ENCODE data around the gene TAPBP.
A peak's percentile ranks its signal among the peaks of the same experiment; 100 is the strongest.
"Not testable (repeated sequence)": the region's sequence is repeated elsewhere in the genome, so short reads cannot be mapped to it uniquely, and the experiment has no call there.

The TAPBP gene

DNA sequence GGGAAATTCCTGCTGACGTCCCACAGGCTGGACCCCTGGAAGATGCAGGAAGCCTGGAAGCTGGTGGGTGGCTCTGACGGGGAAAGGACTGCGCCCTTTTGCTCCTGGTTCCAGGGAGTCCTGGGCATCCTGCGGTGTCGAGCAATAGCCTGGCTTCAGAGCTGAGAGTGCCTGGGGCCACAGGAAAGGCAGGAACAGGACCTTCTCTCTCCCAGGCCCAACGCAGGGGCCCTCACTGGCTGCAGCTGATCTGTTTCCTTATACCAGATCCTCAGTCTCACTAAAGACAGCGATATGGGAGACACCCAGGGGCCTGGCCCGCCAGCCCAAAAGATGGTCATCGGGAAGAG lies 35.5 kb downstream of the TAPBP start:
- Histone ChIP-seq H3K27ac (ENCODE audit: low read depth, low read length) (no peak overlapping the region), H3K36me3 (ENCODE audit: control insufficient read depth in 1 of 2, insufficient read depth in 2 of 2, low read length in 2 of 2) (peaks cover 36 to 59% of the 10 kb centered on the region in 2 donors), H3K4me3 (ENCODE audit: low read depth in 1 of 2, low read length in 2 of 2) (no peak overlapping the region), H3K27me3 (ENCODE audit: control insufficient read depth in 1 of 2, insufficient read depth in 2 of 2, low read length in 2 of 2) (no peaks in the 10 kb centered on the region), H3K4me1 (ENCODE audit: control insufficient read depth in 1 of 2, insufficient read depth in 2 of 2, low read length in 2 of 2) (peaks cover 36 to 46% of the 10 kb centered on the region in 2 donors), H3K9ac (ENCODE audit: low read depth in 1 of 2, low read length in 2 of 2) (no peak overlapping the region), H3K9me3 (ENCODE audit: control insufficient read depth in 1 of 2, low read length in 2 of 2) (no peaks in the 10 kb centered on the region)

DNA sequence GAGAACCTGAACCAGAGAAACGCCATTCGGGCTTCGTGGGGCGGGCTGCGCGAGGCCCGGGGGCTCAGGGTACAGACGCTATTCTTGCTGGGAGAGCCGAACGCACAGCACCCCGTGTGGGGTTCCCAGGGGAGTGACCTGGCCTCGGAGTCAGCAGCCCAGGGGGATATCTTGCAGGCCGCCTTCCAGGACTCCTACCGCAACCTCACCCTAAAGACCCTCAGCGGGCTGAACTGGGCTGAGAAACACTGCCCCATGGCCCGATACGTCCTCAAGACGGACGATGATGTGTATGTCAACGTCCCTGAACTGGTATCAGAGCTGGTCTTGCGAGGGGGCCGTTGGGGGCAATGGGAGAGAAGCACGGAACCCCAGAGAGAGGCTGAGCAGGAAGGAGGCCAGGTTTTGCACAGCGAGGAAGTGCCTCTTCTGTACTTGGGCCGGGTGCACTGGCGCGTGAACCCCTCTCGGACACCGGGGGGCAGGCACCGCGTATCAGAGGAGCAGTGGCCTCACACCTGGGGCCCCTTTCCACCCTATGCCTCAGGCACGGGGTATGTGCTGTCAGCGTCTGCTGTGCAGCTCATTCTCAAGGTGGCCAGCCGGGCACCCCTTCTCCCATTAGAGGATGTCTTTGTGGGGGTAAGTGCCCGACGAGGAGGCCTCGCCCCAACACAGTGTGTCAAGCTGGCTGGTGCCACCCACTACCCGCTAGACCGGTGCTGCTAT lies 36.1 kb downstream of the TAPBP start:
- peak overlapping the region; percentile 85 for H3K27ac ChIP-seq (ENCODE audit: low read depth, low read length)
- H3K9me3 ChIP-seq (ENCODE audit: control insufficient read depth in 1 of 2, low read length in 2 of 2) = no peaks in the 10 kb centered on the region
- peaks cover 36 to 58% of the 10 kb centered on the region in 2 donors for H3K36me3 ChIP-seq (ENCODE audit: control insufficient read depth in 1 of 2, insufficient read depth in 2 of 2, low read length in 2 of 2)
- peaks cover 41 to 51% of the 10 kb centered on the region in 2 donors for H3K4me1 ChIP-seq (ENCODE audit: control insufficient read depth in 1 of 2, insufficient read depth in 2 of 2, low read length in 2 of 2)
- H3K9ac ChIP-seq (ENCODE audit: low read depth in 1 of 2, low read length in 2 of 2) = peak overlapping the region; percentile 75 to 86
- H3K4me3 ChIP-seq (ENCODE audit: low read depth in 1 of 2, low read length in 2 of 2) = peak overlapping the region; percentile 80 to 85
- H3K27me3 ChIP-seq (ENCODE audit: control insufficient read depth in 1 of 2, insufficient read depth in 2 of 2, low read length in 2 of 2) = no peaks in the 10 kb centered on the region

DNA sequence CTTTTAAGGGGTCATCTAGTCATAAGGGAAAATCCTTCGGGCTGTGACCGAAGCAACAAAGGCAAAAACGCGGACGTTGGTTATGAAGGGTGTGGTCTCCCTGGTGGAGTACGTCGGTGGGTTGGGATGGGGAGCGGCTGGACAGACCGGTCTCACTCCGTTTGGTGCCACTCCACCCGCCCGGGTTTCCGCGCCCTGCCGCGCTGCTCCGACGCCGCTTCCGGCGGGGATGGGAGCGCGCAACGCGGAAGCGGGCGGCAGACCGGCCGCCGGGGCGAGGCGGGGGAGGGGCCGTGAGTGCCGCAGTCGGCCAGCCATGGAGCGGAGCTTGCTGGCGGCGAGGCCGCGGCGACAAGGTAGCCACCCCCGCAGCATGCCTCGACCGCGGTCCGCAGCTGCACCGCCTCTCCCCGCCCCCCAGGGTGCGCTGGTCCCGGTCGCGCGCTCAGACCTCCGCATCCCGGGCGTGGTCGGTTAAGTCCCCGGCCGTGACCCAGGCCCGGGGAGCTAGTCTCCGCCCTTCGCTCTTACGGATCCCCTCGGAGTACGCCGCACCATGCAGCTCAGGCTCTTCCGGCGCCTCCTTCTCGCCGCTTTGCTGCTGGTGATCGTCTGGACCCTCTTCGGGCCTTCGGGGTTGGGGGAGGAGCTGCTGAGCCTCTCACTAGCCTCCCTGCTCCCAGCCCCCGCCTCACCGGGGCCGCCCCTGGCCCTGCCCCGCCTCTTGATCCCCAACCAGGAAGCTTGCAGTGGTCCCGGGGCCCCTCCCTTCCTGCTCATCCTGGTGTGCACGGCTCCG lies 36.8 kb downstream of the TAPBP start, which contains the start of gene B3GALT4:
B3GALT4 (plus strand) TSS at position 260 of the 799 bp plus-strand sequence; CDS start at position 557, 297 bp downstream.
- Histone ChIP-seq H3K4me1 (ENCODE audit: control insufficient read depth in 1 of 2, insufficient read depth in 2 of 2, low read length in 2 of 2) (peaks cover 45 to 57% of the 10 kb centered on the region in 2 donors), H3K36me3 (ENCODE audit: control insufficient read depth in 1 of 2, insufficient read depth in 2 of 2, low read length in 2 of 2) (peaks cover 36 to 58% of the 10 kb centered on the region in 2 donors), H3K9me3 (ENCODE audit: control insufficient read depth in 1 of 2, low read length in 2 of 2) (no peaks in the 10 kb centered on the region), H3K27me3 (ENCODE audit: control insufficient read depth in 1 of 2, insufficient read depth in 2 of 2, low read length in 2 of 2) (no peaks in the 10 kb centered on the region), H3K27ac (ENCODE audit: low read depth, low read length) (peak within 1 kb of the TSS; percentile 85), H3K9ac (ENCODE audit: low read depth in 1 of 2, low read length in 2 of 2) (peak within 1 kb of the TSS; percentile 75 to 86), H3K4me3 (ENCODE audit: low read depth in 1 of 2, low read length in 2 of 2) (peak within 1 kb of the TSS; percentile 80 to 85)

DNA sequence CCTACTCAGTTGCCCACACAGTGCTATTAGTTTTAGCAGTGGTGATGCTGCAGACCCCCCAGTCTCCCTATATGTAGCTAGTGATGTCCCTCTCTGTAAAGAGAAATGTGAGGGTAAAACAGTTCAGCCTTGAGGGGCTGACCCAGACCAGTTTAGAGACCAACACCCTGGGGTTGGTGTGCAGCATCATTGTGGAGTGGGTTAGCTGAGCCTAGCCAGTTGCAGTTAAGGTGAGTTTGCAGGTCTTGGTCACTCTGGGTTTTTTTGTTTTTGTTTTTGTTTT lies 37.4 kb downstream of the TAPBP start:
- H3K9ac ChIP-seq (ENCODE audit: low read depth in 1 of 2, low read length in 2 of 2) = peak overlapping the region; percentile 75 to 86
- peaks cover 45 to 57% of the 10 kb centered on the region in 2 donors for H3K4me1 ChIP-seq (ENCODE audit: control insufficient read depth in 1 of 2, insufficient read depth in 2 of 2, low read length in 2 of 2)
- H3K36me3 ChIP-seq (ENCODE audit: control insufficient read depth in 1 of 2, insufficient read depth in 2 of 2, low read length in 2 of 2) = peaks cover 33 to 53% of the 10 kb centered on the region in 2 donors
- peak overlapping the region; percentile 80 to 85 for H3K4me3 ChIP-seq (ENCODE audit: low read depth in 1 of 2, low read length in 2 of 2)
- H3K27ac ChIP-seq (ENCODE audit: low read depth, low read length) = peak overlapping the region; percentile 80
- no peaks in the 10 kb centered on the region for H3K27me3 ChIP-seq (ENCODE audit: control insufficient read depth in 1 of 2, insufficient read depth in 2 of 2, low read length in 2 of 2)
- no peaks in the 10 kb centered on the region for H3K9me3 ChIP-seq (ENCODE audit: control insufficient read depth in 1 of 2, low read length in 2 of 2)

DNA sequence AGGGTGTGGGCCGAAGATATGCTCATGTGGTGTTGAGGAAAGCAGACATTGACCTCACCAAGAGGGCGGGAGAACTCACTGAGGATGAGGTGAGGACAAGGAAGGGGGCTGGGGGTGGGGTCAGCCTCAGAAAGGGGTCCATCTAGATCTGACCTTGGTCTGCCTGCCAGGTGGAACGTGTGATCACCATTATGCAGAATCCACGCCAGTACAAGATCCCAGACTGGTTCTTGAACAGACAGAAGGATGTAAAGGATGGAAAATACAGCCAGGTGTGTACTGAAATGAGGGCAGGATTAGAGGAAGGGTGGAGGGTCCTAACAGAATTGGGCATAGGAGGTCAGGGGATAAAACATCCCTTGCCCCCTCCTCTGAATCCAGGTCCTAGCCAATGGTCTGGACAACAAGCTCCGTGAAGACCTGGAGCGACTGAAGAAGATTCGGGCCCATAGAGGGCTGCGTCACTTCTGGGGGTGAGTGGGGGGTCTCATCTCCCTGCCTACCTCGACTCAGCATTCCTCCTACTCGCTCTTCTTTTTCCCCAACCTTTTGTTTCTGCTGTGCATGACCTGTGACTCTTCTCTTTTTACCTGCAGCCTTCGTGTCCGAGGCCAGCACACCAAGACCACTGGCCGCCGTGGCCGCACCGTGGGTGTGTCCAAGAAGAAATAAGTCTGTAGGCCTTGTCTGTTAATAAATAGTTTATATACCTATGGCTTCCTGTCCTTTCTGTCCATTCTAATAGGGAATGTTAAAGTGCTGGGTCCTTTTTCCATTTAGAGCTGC lies 37.9 kb downstream of the TAPBP start:
- H3K27me3 ChIP-seq (ENCODE audit: control insufficient read depth in 1 of 2, insufficient read depth in 2 of 2, low read length in 2 of 2); H3K27ac ChIP-seq (ENCODE audit: low read depth, low read length); H3K9me3 ChIP-seq (ENCODE audit: control insufficient read depth in 1 of 2, low read length in 2 of 2): not testable (repeated sequence)
- Histone ChIP-seq H3K4me3 (ENCODE audit: low read depth in 1 of 2, low read length in 2 of 2) (peak overlapping the region; percentile 80 to 85), H3K36me3 (ENCODE audit: control insufficient read depth in 1 of 2, insufficient read depth in 2 of 2, low read length in 2 of 2) (peaks cover 28 to 49% of the 10 kb centered on the region in 2 donors), H3K9ac (ENCODE audit: low read depth in 1 of 2, low read length in 2 of 2) (peak overlapping the region; percentile 75 to 86), H3K4me1 (ENCODE audit: control insufficient read depth in 1 of 2, insufficient read depth in 2 of 2, low read length in 2 of 2) (peaks cover 47 to 59% of the 10 kb centered on the region in 2 donors)

DNA sequence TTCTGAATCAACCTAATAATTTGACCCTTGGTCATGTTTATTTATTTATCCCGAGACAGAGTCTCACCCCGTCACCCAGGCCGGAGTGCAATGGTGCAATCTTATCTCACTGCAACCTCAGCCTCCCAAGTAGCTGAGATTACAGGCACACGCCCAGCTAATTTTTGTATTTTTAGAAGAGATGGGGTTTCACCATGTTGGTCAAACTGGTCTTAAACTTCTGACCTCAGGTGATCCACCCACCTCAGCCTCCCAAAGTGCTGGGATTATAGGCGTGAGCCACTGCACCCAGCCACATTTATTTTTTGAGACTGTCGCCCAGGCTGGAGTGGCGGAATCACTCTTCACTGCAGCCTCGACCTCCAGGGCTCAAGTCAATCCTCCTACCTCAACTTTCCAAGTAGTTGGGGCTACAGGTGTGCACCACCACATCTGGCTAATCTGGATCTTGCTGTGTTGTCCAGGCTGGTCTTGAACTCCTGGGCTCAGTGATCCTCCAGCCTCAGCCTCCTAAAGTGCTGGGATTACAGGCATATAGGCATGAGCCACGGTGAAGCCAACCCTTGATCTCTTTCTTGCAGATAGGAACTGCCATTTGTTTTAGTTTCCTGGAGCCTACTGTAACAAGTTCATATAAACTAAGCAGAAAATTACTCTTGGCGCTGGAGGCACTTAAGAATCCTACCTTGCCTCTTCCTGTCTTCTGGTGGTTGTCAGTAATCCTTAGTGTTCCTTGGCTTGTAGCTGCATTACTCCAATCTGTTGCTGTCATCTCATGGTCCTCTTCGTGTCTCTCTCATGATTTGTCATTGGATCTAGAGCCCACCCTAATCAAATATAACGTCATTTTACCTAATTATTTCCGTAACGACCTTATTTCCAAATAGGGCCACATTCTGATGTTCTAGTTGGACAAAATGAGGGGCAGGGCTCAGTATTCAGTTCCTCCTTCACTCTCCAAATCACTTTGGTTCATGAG lies 39.7 kb downstream of the TAPBP start:
- Histone ChIP-seq H3K4me3 (ENCODE audit: low read depth in 1 of 2, low read length in 2 of 2) (peak overlapping the region; percentile 81 to 98), H3K4me1 (ENCODE audit: control insufficient read depth in 1 of 2, insufficient read depth in 2 of 2, low read length in 2 of 2) (peaks cover 49 to 61% of the 10 kb centered on the region in 2 donors), H3K9me3 (ENCODE audit: control insufficient read depth in 1 of 2, low read length in 2 of 2) (no peaks in the 10 kb centered on the region), H3K27ac (ENCODE audit: low read depth, low read length) (no peak overlapping the region), H3K27me3 (ENCODE audit: control insufficient read depth in 1 of 2, insufficient read depth in 2 of 2, low read length in 2 of 2) (no peaks in the 10 kb centered on the region), H3K9ac (ENCODE audit: low read depth in 1 of 2, low read length in 2 of 2) (peak overlapping the region; percentile 35 to 98), H3K36me3 (ENCODE audit: control insufficient read depth in 1 of 2, insufficient read depth in 2 of 2, low read length in 2 of 2) (peaks cover 26 to 37% of the 10 kb centered on the region in 2 donors)

DNA sequence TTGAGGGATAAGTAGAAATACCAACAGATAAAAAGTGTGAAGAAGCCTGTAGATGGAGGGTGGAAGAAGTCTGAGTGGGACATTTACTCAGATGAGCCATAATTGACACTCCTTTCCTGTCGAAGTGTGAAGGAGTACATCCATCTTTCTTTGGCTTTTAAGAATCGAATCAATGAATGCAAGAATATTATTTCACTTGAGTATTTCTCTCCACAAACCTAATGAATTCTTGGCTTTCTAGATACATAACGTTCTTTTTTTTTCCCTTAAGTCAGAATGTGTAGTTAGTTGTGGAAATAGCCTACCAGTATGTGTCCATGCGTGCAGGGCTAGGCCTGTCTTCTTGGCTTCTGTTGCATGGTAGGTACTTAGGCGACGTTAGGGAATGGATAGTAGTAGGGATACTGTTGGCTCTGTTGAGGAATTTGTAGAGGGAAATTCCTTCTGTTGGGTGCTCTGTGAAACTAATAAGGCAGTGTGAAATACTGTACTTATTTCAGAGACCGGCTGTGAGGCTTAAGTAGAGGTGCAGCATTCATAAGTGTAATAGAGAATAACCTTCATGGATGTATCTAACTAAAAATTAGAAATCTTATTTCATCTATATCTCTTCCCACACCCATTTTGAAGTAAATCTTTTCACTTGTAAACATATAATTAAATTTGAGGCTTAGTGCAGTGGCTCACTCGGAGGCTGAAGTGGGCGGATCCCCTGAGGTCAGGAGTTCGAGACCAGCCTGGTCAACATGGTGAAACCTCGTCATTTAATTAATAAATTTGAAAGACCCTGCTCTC lies 40.6 kb downstream of the TAPBP start:
- H3K9me3 ChIP-seq (ENCODE audit: control insufficient read depth in 1 of 2, low read length in 2 of 2) = no peaks in the 10 kb centered on the region
- peak overlapping the region; percentile 78 to 98 for H3K9ac ChIP-seq (ENCODE audit: low read depth in 1 of 2, low read length in 2 of 2)
- peak overlapping the region; percentile 81 to 98 for H3K4me3 ChIP-seq (ENCODE audit: low read depth in 1 of 2, low read length in 2 of 2)
- H3K27ac ChIP-seq (ENCODE audit: low read depth, low read length) = no peak overlapping the region
- H3K27me3 ChIP-seq (ENCODE audit: control insufficient read depth in 1 of 2, insufficient read depth in 2 of 2, low read length in 2 of 2) = no peaks in the 10 kb centered on the region
- peaks cover 35 to 42% of the 10 kb centered on the region in 2 donors for H3K36me3 ChIP-seq (ENCODE audit: control insufficient read depth in 1 of 2, insufficient read depth in 2 of 2, low read length in 2 of 2)
- H3K4me1 ChIP-seq (ENCODE audit: control insufficient read depth in 1 of 2, insufficient read depth in 2 of 2, low read length in 2 of 2) = peaks cover 45 to 61% of the 10 kb centered on the region in 2 donors

DNA sequence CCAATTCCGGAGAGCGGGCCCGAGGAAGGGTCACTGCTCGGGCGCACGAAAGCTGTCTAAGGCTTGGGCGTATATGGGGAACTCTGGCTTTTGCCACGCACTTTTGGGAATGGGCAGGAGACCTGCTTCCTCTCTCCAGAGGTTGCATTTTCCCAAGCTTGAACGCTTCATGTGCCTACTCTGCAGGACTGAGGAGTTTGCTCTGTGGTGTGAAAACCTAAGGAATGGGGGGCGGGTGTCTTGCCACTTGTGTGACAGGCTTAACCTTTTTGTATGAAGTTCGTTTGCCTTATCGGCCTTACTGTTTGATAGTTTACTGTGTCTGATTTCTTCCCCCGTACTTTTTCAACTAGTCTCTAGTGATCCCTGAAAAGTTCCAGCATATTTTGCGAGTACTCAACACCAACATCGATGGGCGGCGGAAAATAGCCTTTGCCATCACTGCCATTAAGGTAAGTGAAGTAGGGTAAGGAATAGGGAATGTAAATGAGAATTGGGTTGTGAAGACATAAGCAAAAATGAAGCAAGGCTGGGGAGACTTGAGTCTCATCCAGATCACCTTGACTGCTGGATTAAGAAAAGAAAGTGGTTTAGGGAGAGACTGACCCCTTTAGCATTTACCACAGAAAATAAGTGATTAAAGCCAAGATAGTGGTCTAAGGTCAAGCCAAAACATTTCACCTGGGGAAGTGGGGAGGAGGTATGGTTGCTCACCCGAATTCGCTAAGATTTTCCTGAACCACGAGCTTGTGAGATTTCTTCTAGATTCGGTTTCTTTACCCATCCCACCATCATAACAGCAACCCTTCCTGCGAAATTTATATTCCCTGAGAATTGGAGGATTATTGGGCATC lies 41.4 kb downstream of the TAPBP start:
- H3K4me1 ChIP-seq (ENCODE audit: control insufficient read depth in 1 of 2, insufficient read depth in 2 of 2, low read length in 2 of 2) = peaks cover 41 to 52% of the 10 kb centered on the region in 2 donors
- peak overlapping the region; percentile 78 to 98 for H3K9ac ChIP-seq (ENCODE audit: low read depth in 1 of 2, low read length in 2 of 2)
- H3K27me3 ChIP-seq (ENCODE audit: control insufficient read depth in 1 of 2, insufficient read depth in 2 of 2, low read length in 2 of 2) = no peaks in the 10 kb centered on the region
- peaks cover 43 to 50% of the 10 kb centered on the region in 2 donors for H3K36me3 ChIP-seq (ENCODE audit: control insufficient read depth in 1 of 2, insufficient read depth in 2 of 2, low read length in 2 of 2)
- H3K27ac ChIP-seq (ENCODE audit: low read depth, low read length) = peak overlapping the region; percentile 74
- H3K4me3 ChIP-seq (ENCODE audit: low read depth in 1 of 2, low read length in 2 of 2) = peak overlapping the region; percentile 81 to 98
- no peaks in the 10 kb centered on the region for H3K9me3 ChIP-seq (ENCODE audit: control insufficient read depth in 1 of 2, low read length in 2 of 2)

Measured in duodenal mucosa (tissue), 2 donors.